ENCODE results near the gene RIN3. TPM values are rescaled to one million over a fixed set of nuclear protein-coding genes. Genes with fewer than 3 reads are reported as not detected.

The RIN3 gene
- total RNA-seq, 6 experiments from 2014 or later: 10.7 to 20.4 (median 18.9) TPM

GRCh38 chr14:92670160-92670559 lies 156.6 kb downstream of the RIN3 start:
- intact Hi-C loops (cut with DNase I): no loop called here
- no peaks in the 10 kb centered on the region for H3K4me1 ChIP-seq
- peaks cover 0 to 7% (median 0%) of the 10 kb centered on the region in 4 donors for H3K36me3 ChIP-seq
- H3K9me3 ChIP-seq: no peaks in the 10 kb centered on the region
- 76% methylated on average over 2 of the region's 4 CpGs for WGBS (ENCODE audit: insufficient coverage, low coverage, low lambda C conversion rate, missing lambda C conversion rate)
- H3K27me3 ChIP-seq: no peaks in the 10 kb centered on the region
- DNase-seq (peak in 1 of 3 donors; percentile 38), ATAC-seq (no peak)
- H3K27ac ChIP-seq: no peak overlapping the region
- TF ChIP-seq CTCF (IDR thresholded peaks at IDR 0.05): no peak
- TF ChIP-seq POLR2A (IDR thresholded peaks at IDR 0.05): no peak
- H3K4me3 ChIP-seq: no peak overlapping the region

- Histone ChIP-seq H3K9me3 (no peaks in the 10 kb centered on the region), H3K4me3 (no peak overlapping the region), H3K27ac (no peak overlapping the region), H3K27me3 (no peaks in the 10 kb centered on the region), H3K36me3 (peaks cover 0 to 7% (median 0%) of the 10 kb centered on the region in 4 donors), H3K4me1 (no peaks in the 10 kb centered on the region)
- intact Hi-C loops (cut with DNase I): no loop called here
- ATAC-seq (no peak), DNase-seq (peak in 1 of 3 donors; percentile 16)
- 55% methylated on average over 4 of the region's 9 CpGs for WGBS (ENCODE audit: insufficient coverage, low coverage, low lambda C conversion rate, missing lambda C conversion rate)
- TF ChIP-seq CTCF (IDR thresholded peaks at IDR 0.05) (no peak), POLR2A (IDR thresholded peaks at IDR 0.05) (no peak)
Measured at GRCh38 chr14:92670643-92671366, 157.2 kb downstream of the RIN3 start.

- DNase-seq: peak in 1 of 3 donors; percentile 39
- Histone ChIP-seq H3K27ac (no peak overlapping the region), H3K27me3 (no peaks in the 10 kb centered on the region), H3K9me3 (no peaks in the 10 kb centered on the region), H3K4me1 (no peaks in the 10 kb centered on the region), H3K4me3 (no peak overlapping the region), H3K36me3 (peaks cover 0 to 12% (median 3%) of the 10 kb centered on the region in 4 donors)
- intact Hi-C loops (cut with DNase I): no loop called here
- TF ChIP-seq POLR2A (IDR thresholded peaks at IDR 0.05): no peak
- no peak for TF ChIP-seq CTCF (IDR thresholded peaks at IDR 0.05)
- ATAC-seq: no peak
- 82% methylated on average over 19 of the region's 19 CpGs for WGBS (ENCODE audit: insufficient coverage, low coverage, low lambda C conversion rate, missing lambda C conversion rate)
Measured at GRCh38 chr14:92673601-92674150, 160.1 kb downstream of the RIN3 start.

- H3K27ac ChIP-seq: no peak overlapping the region
Measured at GRCh38 chr14:92675421-92675820, 161.8 kb downstream of the RIN3 start.

More at GRCh38 chr14:92675421-92675820, 161.8 kb downstream of the RIN3 start:
- WGBS (ENCODE audit: insufficient coverage, low coverage, low lambda C conversion rate, missing lambda C conversion rate): 70% methylated on average over 4 of the region's 6 CpGs
- no peaks in the 10 kb centered on the region for H3K4me1 ChIP-seq
- DNase-seq: peak in 1 of 3 donors; percentile 32
- H3K36me3 ChIP-seq: peaks cover 0 to 14% (median 3%) of the 10 kb centered on the region in 4 donors
- ATAC-seq: no peak
- intact Hi-C loops (cut with DNase I): no loop called here
- no peaks in the 10 kb centered on the region for H3K27me3 ChIP-seq
- no peak overlapping the region for H3K4me3 ChIP-seq
- no peaks in the 10 kb centered on the region for H3K9me3 ChIP-seq
- TF ChIP-seq CTCF (IDR thresholded peaks at IDR 0.05) (no peak), POLR2A (IDR thresholded peaks at IDR 0.05) (no peak)
